Activated effector memory CD4-positive, alpha-beta T cell treated with Interleukin-2 at 50 U/mL for 16 hours (primary cell): ENCODE results near the gene SMIM12.

Experiments used
- DNase-seq: peaks from one replicate; pipeline ENCODE4 v3.0.0-alpha.2; 2020

The SMIM12 gene

DNA sequence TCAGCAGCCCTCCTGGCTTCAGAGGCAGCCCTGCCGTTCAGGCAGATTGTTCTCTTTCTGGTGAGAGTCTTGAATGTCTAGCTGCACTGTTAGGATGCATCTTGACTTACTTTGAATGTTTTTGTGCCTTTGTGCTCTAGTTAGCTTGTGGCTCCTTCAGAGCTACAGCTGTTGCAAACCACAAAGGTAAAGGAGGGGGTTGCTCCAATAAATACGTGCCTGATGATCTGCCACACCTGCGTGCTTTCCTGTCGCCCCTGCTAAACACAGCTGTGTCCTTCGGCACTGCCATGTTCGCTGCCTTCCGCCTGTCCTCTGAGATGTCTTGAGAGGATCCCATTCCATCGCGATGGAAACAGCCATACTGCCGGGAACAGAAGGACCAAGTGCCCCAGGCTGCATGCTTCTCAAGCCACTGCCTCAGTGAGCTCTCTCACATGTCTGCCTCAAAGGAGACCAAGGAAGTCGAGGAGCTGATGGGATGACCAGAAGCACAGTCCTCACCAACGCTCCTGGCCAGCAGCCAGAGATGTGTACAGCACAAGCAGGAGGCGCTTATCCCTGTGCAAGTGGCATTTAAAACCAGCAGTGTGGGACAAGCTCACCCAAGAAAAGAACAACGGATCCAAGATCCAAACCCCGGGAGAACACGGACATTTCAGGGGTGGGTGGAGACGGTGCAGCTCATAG, 12.0 kb upstream of the SMIM12 start:
- no peak for DNase-seq

DNA sequence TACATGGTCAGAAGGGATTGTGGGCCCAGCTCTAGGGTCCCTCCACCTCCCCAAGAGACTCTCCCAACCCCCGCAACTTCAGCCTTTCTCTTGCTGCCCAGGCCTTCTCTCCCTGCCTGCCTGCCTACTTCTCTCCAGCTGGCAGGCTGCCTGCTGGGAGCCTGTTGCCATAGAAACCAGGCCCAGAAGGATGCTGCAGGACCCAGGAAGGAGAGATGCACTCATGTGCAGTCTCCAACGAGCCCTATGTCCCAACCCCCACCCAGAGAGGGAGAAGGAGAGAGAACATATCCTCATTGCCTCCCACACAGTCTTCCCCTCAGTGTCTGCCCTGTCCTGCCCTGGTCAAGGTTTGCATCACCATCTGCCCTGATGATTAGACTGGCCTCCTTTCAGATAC, 10.8 kb upstream of the SMIM12 start:
- no peak for DNase-seq

DNA sequence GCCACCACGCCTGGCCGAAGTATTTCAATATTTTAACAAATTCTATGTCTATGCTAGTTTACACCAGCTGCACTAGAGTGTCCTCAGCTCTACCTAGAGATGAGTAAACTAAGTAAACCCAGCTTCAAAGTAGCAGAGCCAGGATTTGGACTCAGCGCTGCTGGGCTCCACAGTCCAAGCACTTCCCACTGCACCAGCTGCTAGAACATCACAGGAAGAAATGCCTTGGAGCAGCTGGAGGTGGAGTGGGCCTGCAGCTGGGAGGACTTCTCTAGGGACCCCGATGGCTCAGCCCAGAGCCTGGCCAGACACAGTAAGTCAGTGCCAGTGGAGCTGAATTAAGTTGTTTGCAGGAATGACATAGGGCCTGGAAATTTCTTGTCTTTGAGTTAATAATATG, 10.2 kb upstream of the SMIM12 start:
- DNase-seq, result no peak

DNA sequence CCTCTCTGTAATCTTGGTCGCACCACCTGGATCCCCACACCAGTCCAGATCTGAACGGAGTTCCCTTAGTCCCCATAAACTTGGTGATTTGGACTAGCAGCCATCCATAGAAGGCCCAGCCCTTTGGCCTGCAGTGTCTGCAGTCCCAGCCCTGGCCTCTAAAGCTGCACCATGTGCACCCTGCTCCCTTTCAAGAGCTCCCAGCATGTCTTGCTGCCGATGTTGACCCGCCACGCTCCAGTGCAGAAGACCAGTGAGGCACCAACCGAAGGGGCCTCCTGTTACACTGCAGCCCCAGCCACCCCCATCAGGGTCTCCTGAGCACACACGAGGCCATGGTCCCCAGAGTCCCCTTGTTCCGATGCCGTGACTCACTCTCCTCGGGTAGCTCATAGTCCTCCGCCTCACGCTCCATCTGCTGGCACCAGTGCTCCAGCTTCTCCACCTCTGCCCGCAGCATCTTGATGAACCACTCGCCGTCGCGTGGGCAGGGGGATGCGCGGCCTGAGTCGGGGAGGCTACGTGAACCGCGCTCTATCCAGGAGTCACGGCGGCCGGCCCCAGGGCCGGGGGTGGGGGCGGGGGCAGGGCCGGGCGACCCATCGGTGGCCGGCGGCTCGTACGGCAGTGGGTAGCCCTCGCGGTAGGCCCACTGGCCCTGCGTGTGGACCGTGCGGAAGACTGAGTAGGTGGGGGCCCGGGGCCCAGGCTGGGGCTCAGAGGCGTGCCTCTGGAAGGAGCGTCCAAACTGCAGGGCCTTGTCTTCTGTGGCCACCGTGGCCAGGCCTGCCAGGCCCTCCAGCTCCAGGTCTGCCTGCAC, 8.9 kb upstream of the SMIM12 start:
- no peak for DNase-seq

DNA sequence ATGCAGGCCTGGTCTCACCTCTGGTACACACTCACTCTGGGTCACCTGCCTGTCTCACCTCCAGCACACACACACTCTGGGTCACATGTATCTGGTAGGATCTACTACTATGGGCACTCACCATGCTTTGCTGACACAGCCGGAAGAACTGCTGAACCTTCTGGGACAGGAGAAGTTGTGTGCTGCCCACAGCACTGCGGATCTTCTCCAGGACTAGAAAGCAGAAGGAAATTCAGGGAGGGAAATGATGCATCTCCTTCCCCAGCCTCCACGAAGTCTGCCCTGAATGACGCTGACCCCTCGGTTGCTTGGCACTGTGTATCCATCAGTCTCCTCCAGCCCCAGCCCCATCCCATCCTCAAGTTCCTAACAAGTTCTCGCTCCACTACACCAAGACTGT, 7.9 kb upstream of the SMIM12 start:
- no peak for DNase-seq

DNA sequence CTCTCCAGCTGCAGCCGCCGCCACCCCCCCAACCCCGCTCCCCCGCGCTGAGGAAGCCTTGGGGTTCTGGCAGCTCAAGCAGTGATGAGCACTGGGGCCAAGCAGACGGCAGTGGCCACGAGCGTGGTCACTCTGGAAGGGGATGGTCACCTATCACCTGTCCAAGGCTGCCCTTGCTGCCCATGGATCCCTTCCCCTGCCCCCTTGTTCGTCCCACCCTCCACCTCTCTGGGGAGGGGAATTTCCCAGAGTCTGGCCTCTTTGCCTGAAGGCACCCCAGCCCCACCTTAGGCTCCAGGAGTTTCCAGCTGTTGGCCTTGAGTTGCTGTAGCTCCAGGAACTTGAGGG, 7.2 kb upstream of the SMIM12 start:
- no peak for DNase-seq

DNA sequence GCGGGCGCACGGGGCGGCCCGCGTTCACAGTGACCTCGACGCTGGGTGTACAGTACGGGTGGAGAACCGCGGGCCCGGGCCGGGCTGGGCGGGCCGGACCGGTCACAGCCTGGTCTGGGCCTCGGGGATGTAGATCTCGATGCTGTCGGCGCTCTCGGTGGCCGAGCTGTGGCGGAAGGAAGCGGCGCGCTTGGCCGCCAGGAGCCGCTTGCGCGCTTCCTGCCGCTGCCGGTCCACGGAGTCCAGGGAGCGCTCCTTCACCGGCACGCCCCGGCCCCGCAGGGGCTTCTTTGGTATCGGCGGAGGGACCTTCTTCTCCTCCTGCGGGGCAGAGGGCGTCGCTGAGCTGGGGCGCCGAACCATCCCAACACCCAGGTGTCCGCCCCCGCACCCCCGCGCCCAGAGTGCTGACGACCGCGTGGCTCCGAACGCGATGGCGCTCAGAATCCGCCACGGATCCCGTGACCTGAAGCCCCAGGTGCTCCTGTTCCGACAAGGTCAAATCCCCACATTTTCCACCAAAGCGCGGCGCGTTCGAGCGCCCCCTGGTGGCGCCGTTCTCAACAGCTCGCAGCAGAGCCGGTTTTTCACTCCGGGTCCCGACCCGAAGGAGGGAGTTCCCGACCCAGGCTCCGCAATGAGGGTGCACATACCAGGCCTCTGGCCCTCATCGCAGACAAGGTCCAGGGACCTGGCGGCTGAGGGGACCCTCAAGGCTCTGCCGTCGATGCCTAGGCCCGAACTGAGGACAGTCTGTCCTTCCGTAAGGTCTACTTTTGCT, 6.6 kb upstream of the SMIM12 start:
- peak; percentile 88 for DNase-seq

DNA sequence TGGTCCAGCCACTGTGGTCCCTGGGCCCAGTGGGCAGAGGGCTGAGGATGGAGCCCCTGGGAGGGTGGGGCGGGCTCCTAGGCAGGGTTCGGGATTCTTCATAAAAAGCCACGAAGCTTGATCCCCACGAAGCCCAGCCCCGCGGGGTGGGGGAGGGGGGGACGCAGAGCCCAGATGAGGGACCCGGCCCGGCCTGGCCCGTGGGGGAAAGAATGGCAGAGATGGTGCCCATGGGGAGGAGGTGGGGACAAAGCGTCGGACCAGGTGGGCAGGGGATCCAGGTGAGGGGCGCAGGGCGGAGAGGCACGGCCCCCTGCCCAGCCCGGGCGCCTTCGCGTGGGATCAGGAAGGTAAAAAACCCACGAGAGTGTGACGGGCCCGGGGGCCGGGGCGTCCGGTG, 6.0 kb upstream of the SMIM12 start:
- no peak for DNase-seq

DNA sequence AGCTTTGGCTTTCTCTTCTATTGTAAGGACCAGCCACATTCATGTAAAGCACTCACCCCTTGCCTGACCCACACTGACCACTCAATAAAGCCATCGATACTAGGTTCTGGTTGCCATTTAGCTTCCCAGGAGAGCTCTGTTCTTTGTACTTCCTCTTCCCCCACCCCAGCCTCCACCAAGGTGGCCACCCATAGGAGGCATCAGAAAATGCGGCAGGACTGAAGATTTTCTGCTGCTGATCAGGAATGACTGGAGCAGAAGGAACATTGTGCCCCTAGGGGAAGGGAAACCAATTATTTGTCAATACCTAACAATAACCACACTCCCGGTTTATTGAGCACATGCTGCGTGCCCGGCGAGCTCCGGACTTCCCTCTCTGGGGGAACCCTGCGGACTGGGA, 5.2 kb upstream of the SMIM12 start:
- DNase-seq, result no peak

DNA sequence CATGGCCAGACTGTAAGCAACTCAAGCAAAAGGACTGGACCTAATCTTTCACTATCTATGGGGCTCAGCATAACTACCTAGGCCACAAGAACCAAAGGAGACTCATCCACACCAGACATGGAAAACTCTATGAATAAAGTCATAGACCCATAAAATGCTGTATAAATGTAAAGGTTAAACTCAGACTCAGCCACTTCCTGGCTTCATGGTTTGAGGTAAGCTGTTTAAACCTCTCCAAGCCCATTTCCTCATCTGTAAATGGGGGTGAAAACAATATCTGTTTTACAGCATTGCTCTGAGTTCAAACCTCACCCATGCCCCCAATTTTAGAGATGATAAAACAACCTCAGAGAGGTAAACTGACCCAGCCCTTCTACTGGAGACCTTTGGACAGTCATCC, 4.0 kb upstream of the SMIM12 start:
- DNase-seq, result no peak

DNA sequence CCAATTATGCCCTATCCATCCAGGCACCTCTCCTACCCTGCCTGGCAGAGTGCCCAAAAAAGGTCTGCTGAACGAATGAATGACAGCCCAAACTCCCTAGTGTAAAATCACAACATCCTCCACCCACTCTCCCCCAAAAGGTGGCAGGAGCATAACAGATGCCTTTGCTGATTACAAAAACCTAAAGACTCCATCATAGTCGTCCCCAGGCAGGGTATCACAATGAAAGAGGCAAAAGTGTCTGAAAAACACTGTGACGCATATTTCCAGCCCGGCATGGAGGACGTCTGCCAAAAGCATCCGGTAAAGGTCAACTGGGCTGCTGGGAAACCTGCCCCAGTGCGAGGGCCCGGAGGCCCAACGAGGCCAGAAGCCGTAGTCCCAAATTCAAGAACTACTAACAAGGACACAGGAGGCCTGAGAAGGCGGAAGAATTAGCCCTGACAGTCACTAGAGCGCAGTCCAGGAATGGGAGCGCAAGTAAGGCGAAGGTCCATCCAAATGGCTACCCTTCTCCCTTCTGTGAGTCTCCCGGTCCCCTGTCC, 576 bp downstream of the SMIM12 start:
- peak; percentile 19 for DNase-seq

DNA sequence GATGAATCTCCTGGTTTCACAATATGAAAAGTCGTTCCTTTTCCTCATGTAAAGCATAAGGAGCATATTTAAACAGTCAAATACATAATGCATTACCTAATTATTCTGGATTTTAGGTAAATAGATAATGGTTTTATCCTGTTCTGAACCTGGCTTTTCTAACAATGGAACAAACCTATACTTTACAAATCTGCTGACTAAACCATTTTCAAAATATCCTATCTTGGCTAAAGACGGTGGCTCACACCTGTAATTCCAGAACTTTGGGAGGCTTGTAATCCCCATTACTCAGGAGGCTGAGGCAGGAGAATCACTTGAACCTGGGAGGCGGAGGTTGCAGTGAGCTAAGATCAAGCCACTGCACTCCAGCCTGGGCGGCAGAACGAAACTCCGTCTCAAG, 2.9 kb downstream of the SMIM12 start:
- no peak for DNase-seq

DNA sequence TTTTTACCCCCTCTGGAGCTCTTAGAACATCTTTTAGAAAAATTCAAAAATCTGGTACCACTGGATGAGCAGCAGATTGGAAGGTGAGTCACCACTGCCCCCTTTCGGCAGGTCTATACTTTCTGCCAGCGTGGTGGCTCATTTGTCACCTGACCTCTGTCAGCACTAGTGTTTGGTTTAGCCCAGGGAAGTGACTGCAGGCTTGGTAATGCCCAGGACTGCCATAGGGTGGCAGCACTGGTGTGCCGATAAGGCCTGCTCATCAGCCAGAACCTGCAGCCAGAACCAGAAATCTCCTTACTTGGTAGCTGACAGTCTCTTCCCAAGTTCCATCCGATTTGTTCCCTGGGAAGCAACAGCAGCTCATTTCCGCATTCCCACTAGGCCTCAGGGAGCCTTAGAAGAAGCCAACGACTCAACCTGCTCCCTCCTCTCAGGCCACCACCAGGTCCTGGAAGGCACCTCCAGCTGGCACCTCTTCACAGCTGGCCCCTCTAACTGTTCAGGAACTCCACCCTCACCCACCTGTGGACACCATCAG, 6.8 kb downstream of the SMIM12 start:
- DNase-seq, result peak; percentile 82

DNA sequence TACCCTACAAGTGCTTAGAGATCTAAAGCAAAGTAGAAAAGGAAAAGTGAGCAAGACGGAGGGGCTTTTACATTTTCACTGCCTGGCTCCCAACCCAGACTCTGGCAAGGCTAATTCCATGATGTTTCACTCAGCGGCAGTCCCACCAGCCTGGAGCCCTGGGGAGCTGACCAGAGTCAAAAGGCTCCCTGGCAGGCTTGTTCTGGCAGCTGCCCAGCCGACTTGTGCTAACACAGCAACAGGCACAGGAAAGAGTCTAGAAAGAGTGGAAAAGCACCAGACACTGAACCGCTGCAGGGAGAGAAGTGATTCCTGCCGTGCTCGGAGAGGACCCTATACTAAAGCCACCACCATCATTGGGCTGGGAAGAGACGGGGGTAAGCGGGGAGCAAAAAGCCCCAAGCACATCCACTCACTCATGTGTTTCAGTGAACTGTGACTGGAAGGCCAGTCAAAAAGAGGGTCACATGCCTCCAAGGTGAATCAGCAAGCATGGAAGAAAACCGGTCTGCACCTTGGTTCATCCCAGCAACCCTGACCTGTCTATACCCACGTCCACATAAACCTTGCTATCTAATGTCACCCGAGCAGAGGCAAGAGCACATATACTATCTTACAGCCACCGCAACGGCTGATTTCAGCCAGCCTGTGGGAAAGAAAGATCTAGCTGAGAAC, 8.0 kb downstream of the SMIM12 start:
- DNase-seq, result no peak

DNA sequence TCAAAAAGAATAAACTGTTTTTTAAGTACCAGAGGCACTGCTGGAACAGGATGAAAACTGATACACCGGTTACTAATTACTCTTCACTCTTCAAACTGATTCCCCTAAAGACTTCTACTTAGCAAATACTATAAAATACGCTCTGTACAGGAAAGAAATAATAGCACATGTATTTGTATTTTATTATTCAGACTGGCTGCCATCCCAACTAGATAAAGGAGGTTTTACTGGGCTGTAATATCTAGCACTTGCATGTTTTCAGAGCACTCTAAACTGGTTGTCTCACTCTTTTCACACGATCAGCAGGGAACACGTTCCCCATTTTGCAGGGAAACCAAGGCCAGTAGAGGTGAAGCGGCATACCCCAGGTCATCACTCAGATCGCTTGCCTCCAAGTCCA, 9.2 kb downstream of the SMIM12 start:
- DNase-seq, result no peak

DNA sequence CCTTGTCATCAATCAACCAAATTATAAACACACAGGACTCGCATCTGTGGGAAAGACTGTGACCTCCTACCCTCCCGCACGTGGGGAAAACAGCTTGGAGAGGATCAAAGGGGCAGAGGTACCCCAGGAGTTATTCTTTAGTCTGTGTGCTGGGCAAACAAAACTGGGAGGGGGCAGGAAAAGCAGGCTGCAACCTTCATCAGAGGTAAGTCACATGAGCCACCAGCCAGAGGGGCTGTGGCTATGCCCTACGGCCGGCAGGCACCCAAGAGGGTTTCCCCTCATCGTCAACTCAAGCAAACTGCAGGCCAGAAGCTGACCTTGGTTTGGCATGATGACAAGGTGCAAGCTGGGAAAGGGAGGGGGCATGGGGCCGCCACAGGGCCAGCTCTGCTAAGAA, 12.5 kb downstream of the SMIM12 start:
- DNase-seq, result no peak

DNA sequence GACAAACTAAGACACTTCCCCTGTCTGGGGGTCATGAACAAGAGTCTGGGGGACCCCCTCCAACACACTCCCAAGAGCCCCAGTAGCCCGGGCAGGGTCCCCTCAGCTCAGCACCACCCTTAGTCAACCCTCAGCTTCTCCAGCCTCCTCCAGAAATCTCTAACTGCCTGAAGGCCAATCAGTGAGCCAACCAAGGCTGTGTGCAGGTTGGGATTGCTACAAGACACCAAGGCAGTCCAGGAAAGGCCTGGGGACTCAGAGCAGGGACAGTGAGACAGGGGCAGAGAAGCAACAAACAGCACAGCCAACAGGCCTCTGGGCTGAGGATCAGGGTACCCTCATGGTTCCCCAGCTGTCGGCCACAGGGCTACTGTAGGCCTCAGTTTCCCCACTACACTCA, 13.3 kb downstream of the SMIM12 start:
- no peak for DNase-seq

DNA sequence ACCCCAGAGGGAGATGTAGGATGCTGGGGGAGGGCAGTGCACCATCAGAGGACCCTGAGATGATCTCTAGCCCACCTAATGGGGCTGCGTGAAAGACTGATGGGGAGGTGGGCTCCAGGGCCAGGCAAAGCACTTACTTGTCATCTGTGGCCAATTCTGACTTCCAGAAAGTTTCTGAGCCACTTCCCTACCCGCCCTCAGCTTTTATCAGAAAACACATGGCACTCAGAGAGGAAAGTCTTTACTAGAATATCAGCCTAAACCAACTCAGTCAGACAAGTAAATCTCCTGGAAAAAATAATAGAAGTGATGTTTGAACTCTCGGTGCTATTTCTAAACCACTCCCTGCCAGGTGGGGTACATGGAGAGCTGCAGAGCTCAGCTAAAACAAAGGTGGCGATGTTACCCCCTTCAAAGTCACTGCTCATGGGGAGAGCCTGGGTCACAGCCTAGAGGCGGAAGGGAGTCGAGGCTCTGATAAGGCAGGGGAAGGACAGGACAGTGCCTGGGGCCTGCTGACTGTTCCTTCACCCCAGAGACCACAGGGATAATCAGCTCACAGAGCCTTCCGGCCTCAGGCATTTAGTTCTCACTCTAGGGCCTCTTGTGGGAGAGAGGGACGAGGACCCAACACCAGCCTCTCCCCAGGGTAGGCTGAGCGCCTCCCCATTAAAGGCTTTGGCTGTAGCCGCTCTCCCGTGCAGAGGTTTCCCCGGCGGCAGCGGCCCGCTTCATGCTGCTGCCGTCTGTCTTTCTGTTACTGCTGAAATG, 14.2 kb downstream of the SMIM12 start:
- no peak for DNase-seq

DNA sequence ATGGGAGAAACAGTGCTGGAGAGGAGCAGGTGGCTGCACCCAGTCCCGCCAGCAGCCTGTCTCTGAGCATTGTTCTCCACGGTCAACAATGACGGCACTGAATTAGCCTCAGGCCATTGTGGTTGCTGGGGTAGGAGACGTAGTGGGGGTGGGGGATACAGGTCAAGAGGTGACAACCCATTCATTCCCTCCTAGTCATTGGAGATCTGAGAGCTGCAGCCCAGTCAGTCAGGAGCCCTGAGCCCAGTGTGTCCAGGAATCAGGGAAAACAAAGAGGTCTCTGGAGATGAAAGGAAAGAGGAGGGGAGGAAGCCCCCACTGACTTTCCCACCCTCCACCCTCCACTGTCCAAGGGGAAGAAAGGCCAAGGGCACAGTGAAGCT, 15.3 kb downstream of the SMIM12 start:
- no peak for DNase-seq

DNA sequence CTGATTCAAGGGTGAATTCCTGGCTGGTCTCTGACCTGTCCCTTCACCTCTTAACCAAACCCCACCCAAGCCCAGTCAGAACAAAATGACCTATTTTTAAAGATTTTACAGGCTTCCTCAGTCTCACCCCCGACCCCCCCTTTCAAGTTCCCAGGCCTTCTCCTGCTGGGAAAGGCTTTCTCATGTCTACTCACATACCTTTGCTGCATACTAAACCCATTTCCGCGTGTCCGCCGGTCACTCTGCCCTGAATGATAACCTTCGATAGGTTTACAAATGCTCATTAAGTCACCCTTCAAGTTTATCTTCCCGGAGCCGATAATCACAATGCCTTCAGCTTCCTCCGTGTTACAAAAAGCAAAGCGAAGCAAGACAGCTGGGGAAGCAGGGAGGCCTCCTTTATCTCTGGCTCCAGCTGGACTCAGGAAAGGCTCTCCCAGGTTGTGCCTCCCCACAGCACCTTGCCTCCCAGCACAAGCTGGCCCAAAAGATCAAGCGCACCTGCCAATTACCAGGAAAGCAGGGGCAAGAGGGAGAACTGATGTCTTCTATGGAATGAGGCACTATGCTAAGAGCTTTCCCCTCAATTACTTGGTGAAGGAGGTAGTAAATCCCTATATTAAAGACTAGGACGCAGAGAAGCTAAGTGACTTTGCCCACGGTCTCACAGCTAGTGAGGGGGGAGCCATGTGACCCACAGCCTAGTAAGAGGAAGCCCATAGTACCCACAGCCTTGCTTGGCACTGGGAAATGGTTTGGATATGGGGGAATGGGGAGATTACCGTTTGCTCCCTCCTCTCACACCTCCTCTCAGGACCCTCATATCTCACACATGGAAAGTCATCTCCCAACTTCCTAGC, 15.9 kb downstream of the SMIM12 start:
- no peak for DNase-seq

DNA sequence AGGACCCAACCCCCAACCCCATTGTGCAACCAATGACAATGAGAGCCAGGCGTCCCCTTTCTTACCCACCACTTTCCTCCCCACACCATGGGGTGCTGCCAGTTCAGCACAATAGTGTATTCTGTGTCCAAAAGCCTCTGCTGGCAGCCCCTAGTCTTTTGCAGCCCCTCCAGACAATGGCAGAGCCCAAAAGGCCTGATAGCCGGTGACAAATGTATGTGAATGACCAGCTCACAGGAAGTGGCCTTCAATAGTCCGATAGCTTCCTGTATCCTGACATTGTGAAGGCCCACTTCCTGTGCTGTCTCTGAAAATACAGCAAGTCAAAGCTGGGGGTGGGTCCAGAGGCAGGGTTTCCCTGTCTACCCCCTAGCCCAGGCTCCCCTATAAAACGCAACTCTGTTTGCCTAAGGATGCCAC, 16.6 kb downstream of the SMIM12 start:
- DNase-seq, result no peak
